GM12878 (cell line): ENCODE results near the gene CEP131. TPM values are rescaled to one million over a fixed set of nuclear protein-coding genes. Genes with fewer than 3 reads are reported as not detected.

ENCODE experiments used
- ATAC-seq: fragments of 200-7000 bp; cut with Tn5 transposase; 3 replicates; pipeline ENCODE4 v1.9.1; 2020; ENCODE audit warnings: mild to moderate bottlenecking, moderate library complexity
- BruUV-seq: library from RNA; stranded (reverse); fragments of 400-500 nt; replicated peaks from 2 replicates; lab custom pipeline; 2021; lab: Mats Ljungman, UMichigan
- CTCF ChIA-PET: fragments of 300-600 bp; sonication (Branson Sonifier 250); formaldehyde crosslinking; extraction: SDS; loops from one replicate; lab custom pipeline; 2021; ENCODE audit warnings: inconsistent platforms; lab: Yijun Ruan, JAX
- POLR2A ChIA-PET: fragments of 350-600 bp; formaldehyde crosslinking; extraction: SDS; loops from one replicate; lab custom pipeline; 2021; ENCODE audit warnings: inconsistent platforms; lab: Charles Lee
- RAD21 ChIA-PET: fragments of 300-600 bp; sonication (Branson Sonifier 250); formaldehyde crosslinking; loops from one replicate; lab custom pipeline; 2023; ENCODE audit warnings: antibody characterized with exemption; ENCODE audit not compliant: unreplicated experiment; lab: Charles Lee
- SMC1A ChIA-PET: fragments of 300-600 bp; sonication (Branson Sonifier 250); formaldehyde crosslinking; loops from one replicate; lab custom pipeline; 2023; ENCODE audit not compliant: unreplicated experiment, uncharacterized antibody; lab: Charles Lee
- DNase-seq: peaks from one replicate; pipeline ENCODE4 v3.0.0-alpha.2; 2011; ENCODE audit warnings: low read depth, low spot score
- FAIRE-seq: peaks from 3 replicates; lab custom pipeline; 2011; peaks lifted over from hg19 to GRCh38; lab: Jason Lieb, UNC
- H2AFZ ChIP-seq: 2 replicates; pipeline ENCODE4 v1.6.0; 2011; ENCODE audit warnings: low read depth, low read length, control low read depth; ENCODE audit not compliant: control insufficient read depth
- H3K27ac ChIP-seq: 2 replicates; pipeline ENCODE4 v1.5.1; 2011; ENCODE audit warnings: control low read depth; ENCODE audit not compliant: control insufficient read depth, insufficient read depth
- H3K27me3 ChIP-seq, 2 experiments: replicated peaks in 1 of 2; 2 replicates each; pipeline versions ENCODE4 v1.6.0 to v1.6.1; 2011; ENCODE audit warnings: low read length in 1 of 2; ENCODE audit not compliant: control insufficient read depth in 2 of 2, insufficient read depth in 2 of 2
- H3K36me3 ChIP-seq, 2 experiments: 2 replicates each; pipeline ENCODE4 v1.5.1; 2011; ENCODE audit warnings: low read length in 1 of 2; ENCODE audit not compliant: control insufficient read depth in 2 of 2, insufficient read depth in 2 of 2
- H3K4me1 ChIP-seq: 2 replicates; pipeline ENCODE4 v1.6.1; 2011; ENCODE audit warnings: mild to moderate bottlenecking, low read length, moderate library complexity, mixed read lengths; ENCODE audit not compliant: control insufficient read depth, insufficient read depth
- H3K4me2 ChIP-seq: 2 replicates; pipeline ENCODE4 v1.6.0; 2011; ENCODE audit warnings: control low read depth; ENCODE audit not compliant: control insufficient read depth, insufficient read depth
- H3K4me3 ChIP-seq: fragments of 200-600 bp; sonication (generic); 2 replicates; pipeline ENCODE4 v1.5.1; 2016
- H3K79me2 ChIP-seq: 2 replicates; pipeline ENCODE4 v1.6.0; 2011; ENCODE audit warnings: low read length; ENCODE audit not compliant: control insufficient read depth, insufficient read depth
- H3K9ac ChIP-seq: 2 replicates; pipeline ENCODE4 v1.8.0; 2011; ENCODE audit warnings: low read length, control low read depth, mixed read lengths; ENCODE audit not compliant: control insufficient read depth, insufficient read depth
- H3K9me3 ChIP-seq: replicated peaks from 3 replicates; pipeline ENCODE4 v1.5.1; 2011; ENCODE audit warnings: mild to moderate bottlenecking, low read length; ENCODE audit not compliant: control insufficient read depth, insufficient read depth
- H4K20me1 ChIP-seq: 2 replicates; pipeline ENCODE4 v1.6.0; 2011; ENCODE audit not compliant: control insufficient read depth, insufficient read depth
- BACH1 ChIP-seq: fragments of 450-650 bp; IDR thresholded peaks from 2 replicates; pipeline ENCODE4 v1.6.1; 2017; ENCODE audit warnings: mild to moderate bottlenecking, borderline replicate concordance
- BHLHE40 ChIP-seq, 2 experiments: fragments of 450-650 bp in 1 of 2; IDR thresholded peaks; 2 replicates each; pipeline ENCODE4 v1.6.1; 2011 to 2017; ENCODE audit warnings: low read depth in 2 of 2, borderline replicate concordance in 1 of 2, improper control_type of control experiment in 1 of 2, low read length in 1 of 2, mild to moderate bottlenecking in 1 of 2
- E4F1 ChIP-seq: fragments of 450-650 bp; IDR thresholded peaks from 2 replicates; pipeline ENCODE4 v1.6.1; 2018; ENCODE audit warnings: borderline replicate concordance, mild to moderate bottlenecking; ENCODE audit not compliant: partially characterized antibody
- HCFC1 ChIP-seq: fragments of 150-350 bp; IDR thresholded peaks from 2 replicates; pipeline ENCODE4 v1.6.1; 2014; ENCODE audit warnings: low read length
- KLF5 ChIP-seq: fragments of 450-650 bp; IDR thresholded peaks from 2 replicates; pipeline ENCODE4 v1.6.1; 2014; ENCODE audit warnings: mild to moderate bottlenecking; ENCODE audit not compliant: partially characterized antibody
- MAX ChIP-seq: IDR thresholded peaks from 2 replicates; pipeline ENCODE4 v1.6.1; 2012; ENCODE audit warnings: low read depth, low read length, improper control_type of control experiment
- ZNF207 ChIP-seq: fragments of 450-650 bp; IDR thresholded peaks from 2 replicates; pipeline ENCODE4 v1.6.1; 2014; ENCODE audit warnings: antibody characterized with exemption, mild to moderate bottlenecking, borderline replicate concordance
- ZNF622 ChIP-seq: fragments of 450-650 bp; IDR thresholded peaks from 2 replicates; pipeline ENCODE4 v1.6.1; 2017; ENCODE audit warnings: mild to moderate bottlenecking, inconsistent platforms
- WGBS: methylation state at CpG from one replicate; pipeline ENCODE4 v1.1.6; 2016; ENCODE audit warnings: low lambda C conversion rate; ENCODE audit not compliant: insufficient replicate concordance, insufficient coverage; ENCODE audit errors: missing lambda C conversion rate; 5-methylcytosine and 5-hydroxymethylcytosine counted together
- in situ Hi-C: fragments of 300-500 bp; cut with MboI; formaldehyde crosslinking; loops from 9 replicates; pipeline ENCODE4 v1.14.3; 2018; ENCODE audit warnings: mixed read lengths
- intact Hi-C: fragments of 100-400 bp; cut with micrococcal nuclease; formaldehyde crosslinking; loops from one replicate; pipeline ENCODE4 v1.14.2; 2022; ENCODE audit not compliant: unreplicated experiment
- polyA plus RNA-seq, 11 experiments: library from polyadenylated mRNA; depleted of rRNA in 4 of 11; unstranded in 6 of 11; stranded (reverse) in 5 of 11; fragments of >200 nt; fragmentation: Nextera tagmentation in 4 of 11; fragmentation: Illumina TruSeq in 1 of 11; extraction: Ambion mirVana in 4 of 11; extraction: Trizol in 1 of 11; gene quantifications; 1 replicate in 1 of 11; 2 replicates in 10 of 11; pipeline versions ENCODE4 v1.2.1 to v1.2.3, GENCODE V29; 2011 to 2016; ENCODE audit warnings: inconsistent platforms in 2 of 11, missing spikeins in 2 of 11, low read depth in 1 of 11
- total RNA-seq, 4 experiments: library from RNA; depleted of rRNA in 3 of 4; stranded (reverse); fragments of >200 nt in 3 of 4; fragmentation: Illumina TruSeq in 1 of 4; extraction: Trizol in 1 of 4; gene quantifications; 2 replicates each; pipeline versions ENCODE4 v1.2.1 to v1.2.3, GENCODE V29; 2013 to 2021
- TF ChIP-seq, protein P1 (sequence below): fragments of 450-650 bp; formaldehyde crosslinking; IDR thresholded peaks from 2 replicates; pipeline ENCODE4 v1.4.0; 2022; ENCODE audit warnings: mild to moderate bottlenecking, moderate library complexity

Gene CEP131
- total and polyA plus RNA-seq, 10 of the 15 experiments (the other 5 are each of a cell fraction or from before 2014, with no cell fraction given) = 0.05 to 17.3 (median 6.7) TPM

- no peak overlapping the region for H3K9ac ChIP-seq
- TF ChIP-seq E4F1 (no peak), BACH1 (no peak), ZNF622 (no peak), HCFC1 (no peak), BHLHE40 (IDR thresholded peaks at IDR 0.05; ENCODE audit: borderline replicate concordance in 1 of 2, low read depth in 2 of 2, low read length in 1 of 2) (no peak), ZNF207 (no peak), MAX (no peak), KLF5 (no peak)
- TF ChIP-seq, protein P1, sequence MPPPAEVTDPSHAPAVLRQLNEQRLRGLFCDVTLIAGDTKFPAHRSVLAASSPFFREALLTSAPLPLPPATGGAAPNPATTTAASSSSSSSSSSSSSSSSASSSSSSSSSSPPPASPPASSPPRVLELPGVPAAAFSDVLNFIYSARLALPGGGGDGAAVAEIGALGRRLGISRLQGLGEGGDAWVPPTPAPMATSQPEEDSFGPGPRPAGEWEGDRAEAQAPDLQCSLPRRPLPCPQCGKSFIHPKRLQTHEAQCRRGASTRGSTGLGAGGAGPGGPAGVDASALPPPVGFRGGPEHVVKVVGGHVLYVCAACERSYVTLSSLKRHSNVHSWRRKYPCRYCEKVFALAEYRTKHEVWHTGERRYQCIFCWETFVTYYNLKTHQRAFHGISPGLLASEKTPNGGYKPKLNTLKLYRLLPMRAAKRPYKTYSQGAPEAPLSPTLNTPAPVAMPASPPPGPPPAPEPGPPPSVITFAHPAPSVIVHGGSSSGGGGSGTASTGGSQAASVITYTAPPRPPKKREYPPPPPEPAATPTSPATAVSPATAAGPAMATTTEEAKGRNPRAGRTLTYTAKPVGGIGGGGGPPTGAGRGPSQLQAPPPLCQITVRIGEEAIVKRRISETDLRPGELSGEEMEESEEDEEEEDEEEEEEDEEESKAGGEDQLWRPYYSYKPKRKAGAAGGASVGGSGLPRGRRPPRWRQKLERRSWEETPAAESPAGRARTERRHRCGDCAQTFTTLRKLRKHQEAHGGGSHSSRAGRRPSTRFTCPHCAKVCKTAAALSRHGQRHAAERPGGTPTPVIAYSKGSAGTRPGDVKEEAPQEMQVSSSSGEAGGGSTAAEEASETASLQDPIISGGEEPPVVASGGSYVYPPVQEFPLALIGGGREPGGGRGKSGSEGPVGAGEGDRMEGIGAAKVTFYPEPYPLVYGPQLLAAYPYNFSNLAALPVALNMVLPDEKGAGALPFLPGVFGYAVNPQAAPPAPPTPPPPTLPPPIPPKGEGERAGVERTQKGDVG (CRISPR knock-in tag) = no peak
- TF ChIP-seq, all 136 proteins: peak for 0
- H3K27me3 ChIP-seq = no peaks in the 10 kb centered on the region
- no peak overlapping the region for H3K4me2 ChIP-seq
- RAD21 ChIA-PET = no interaction called here
- peaks cover 18% of the 10 kb centered on the region for H3K79me2 ChIP-seq
- WGBS = 96% methylated on average over 13 of the region's 13 CpGs
- DNase-seq = no peak
- peaks cover 4 to 9% of the 10 kb centered on the region in 2 experiments; a peak in 3 of 4 replicates for H3K36me3 ChIP-seq
- no peaks in the 10 kb centered on the region for H3K9me3 ChIP-seq
- H3K27ac ChIP-seq = no peak overlapping the region
- CTCF ChIA-PET = no interaction called here
- ATAC-seq = no peak
- no peak overlapping the region for H2AFZ ChIP-seq
- in situ Hi-C loops (loop anchor here (25.0 kb wide), 1 partner anchor 222 kb away; no protein-coding TSS in a partner anchor), intact Hi-C loops (no loop called here)
- H3K4me3 ChIP-seq = no peak overlapping the region
- FAIRE-seq = no peak
- no TSS peak for BruUV-seq
- no peaks in the 10 kb centered on the region for H4K20me1 ChIP-seq
- SMC1A ChIA-PET = no interaction called here
- H3K4me1 ChIP-seq = peaks cover 7% of the 10 kb centered on the region
- POLR2A ChIA-PET = interaction anchor here (0.6 kb wide), 1 partner anchor 61 kb away, joined by 8 read pairs; the partner anchor contains the start of gene SLC38A10
Measured at GRCh38 chr17:81234506-81234855, 11.7 kb upstream of the CEP131 start.
